OCI-M2 (cell line): ENCODE results near the gene CFLAR.
"Not testable (repeated sequence)": the region's sequence is repeated elsewhere in the genome, so short reads cannot be mapped to it uniquely, and the experiment has no call there.

Experiments used
- DNase-seq: peaks from one replicate; lab custom pipeline; 2025; ENCODE audit not compliant: unreplicated experiment; lab: John Stamatoyannopoulos, UW

Gene CFLAR

GRCh38 chr2:201174687-201175086 lies 58.7 kb downstream of the CFLAR start:
- DNase-seq: no peak

DNA sequence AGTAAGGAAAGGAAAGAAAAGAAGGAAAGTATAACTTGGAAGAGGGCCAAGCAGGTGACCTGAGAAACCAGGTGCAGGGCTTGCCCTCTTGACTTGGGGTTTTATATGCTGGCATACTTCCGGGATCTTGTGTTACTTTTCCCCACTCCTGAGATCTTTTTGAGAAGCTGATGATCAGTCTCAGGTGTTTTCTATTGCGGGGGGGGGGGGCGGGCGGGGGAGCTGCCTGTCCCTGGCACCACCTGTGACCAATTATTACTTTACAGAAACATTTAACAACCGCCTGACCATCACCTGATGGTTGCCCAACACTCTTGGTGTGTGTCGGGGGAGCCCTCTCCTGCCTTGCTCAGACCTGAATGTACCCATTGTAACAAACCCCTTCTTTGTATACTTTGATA lies 60.1 kb downstream of the CFLAR start:
- DNase-seq: no peak

DNA sequence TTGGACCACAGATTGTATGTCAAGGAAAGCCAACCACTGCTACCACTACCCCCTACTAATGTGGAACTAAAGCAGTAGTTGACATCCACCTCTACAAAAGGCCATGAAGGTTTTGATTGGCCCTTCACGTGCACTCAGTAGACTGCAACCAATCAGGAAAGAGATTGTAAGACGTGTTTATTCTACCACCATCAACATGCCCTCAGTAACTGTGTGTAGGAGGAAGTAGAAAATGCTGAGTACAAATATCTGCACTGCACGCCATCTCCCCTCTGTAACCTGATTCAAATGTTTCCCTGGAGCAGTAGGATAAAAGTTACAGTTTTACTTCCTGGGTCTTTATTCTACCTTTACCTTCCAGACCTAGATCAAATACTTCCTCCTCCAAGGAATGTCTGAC lies 64.0 kb downstream of the CFLAR start:
- no peak for DNase-seq

DNA sequence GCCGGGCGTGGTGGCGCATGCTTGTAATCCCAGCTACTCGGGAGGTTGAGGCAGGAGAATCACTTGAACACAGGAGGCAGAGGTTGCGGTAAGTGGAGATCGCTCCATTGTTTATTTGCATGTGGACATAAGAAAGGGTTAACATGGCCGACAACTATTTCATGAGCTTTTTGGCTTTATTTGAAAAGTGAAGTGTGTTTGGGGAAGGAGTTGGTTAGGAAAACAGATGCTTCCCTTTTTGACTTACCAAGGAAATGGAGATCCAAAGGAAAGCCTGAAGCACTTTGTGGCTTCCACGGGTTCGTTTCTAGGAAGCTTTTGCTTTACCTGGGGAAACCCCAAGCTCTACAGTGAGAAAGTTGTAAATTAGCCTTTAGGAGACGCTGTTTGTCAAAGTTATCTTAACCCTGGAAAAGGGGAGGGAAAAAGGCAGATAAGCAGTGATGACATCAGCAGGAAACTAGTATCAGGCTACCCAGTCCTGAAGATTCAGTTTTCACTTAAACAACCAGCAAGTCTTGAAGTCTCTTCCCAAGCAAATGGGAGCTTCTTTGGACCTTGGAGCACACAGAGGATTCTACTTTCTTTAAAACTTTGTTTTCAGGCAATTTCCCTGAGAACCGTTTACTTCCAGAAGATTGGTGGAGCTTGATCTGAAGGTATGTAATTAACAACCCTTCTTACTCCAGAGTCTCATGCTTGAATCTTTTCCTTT lies 66.8 kb downstream of the CFLAR start, which contains the start of gene CASP10:
Gene CASP10, plus strand, starts transcription at position 492 of the 715 bp plus-strand sequence. CDS start 2,637 bp downstream, outside the sequence.
- DNase-seq: peak; percentile 68

GRCh38 chr2:201183365-201183727 lies 67.4 kb downstream of the CFLAR start:
- no peak for DNase-seq

DNA sequence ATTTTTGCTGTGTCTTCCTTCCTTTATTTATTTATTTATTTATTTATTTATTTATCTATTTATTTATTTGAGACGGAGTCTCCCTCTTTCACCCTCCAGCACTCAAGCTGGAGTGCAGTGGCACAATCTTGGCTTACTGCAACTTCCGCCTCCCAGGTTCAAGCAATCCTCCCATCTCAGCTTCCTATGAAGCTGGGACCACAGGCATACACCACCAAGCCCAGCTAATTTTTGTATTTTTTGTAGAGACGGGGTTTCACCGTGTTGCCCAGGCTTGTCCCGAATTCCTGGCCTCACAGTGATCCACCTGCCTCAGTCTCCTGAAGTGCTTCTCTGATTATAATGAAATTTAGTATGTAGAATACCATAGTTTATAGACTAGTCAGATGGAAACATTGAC lies 67.9 kb downstream of the CFLAR start:
- not testable (repeated sequence) for DNase-seq

GRCh38 chr2:201184248-201184647 lies 68.3 kb downstream of the CFLAR start:
- DNase-seq: not testable (repeated sequence)

GRCh38 chr2:201185863-201186262 lies 69.9 kb downstream of the CFLAR start:
- no peak for DNase-seq

DNA sequence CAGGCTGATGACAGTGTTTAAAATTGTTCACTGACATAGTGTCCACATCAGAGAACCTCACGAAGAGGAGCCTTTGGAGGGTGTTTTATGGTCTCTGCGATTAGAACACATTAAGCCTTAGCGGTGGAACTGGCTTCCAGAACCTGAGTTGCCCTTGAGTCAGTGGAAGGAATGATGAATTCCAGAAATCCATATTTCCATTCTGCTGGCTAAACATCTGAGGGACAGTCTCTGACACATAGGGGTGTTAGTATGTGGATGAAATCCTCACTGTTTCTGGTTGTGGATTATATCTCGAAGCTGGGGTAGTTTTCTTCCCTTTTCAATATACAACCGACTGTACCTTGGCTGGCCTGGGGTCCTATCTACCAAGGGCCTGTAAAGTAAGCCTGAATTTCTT lies 71.0 kb downstream of the CFLAR start:
- no peak for DNase-seq

GRCh38 chr2:201188449-201188848 lies 72.5 kb downstream of the CFLAR start:
- no peak for DNase-seq

DNA sequence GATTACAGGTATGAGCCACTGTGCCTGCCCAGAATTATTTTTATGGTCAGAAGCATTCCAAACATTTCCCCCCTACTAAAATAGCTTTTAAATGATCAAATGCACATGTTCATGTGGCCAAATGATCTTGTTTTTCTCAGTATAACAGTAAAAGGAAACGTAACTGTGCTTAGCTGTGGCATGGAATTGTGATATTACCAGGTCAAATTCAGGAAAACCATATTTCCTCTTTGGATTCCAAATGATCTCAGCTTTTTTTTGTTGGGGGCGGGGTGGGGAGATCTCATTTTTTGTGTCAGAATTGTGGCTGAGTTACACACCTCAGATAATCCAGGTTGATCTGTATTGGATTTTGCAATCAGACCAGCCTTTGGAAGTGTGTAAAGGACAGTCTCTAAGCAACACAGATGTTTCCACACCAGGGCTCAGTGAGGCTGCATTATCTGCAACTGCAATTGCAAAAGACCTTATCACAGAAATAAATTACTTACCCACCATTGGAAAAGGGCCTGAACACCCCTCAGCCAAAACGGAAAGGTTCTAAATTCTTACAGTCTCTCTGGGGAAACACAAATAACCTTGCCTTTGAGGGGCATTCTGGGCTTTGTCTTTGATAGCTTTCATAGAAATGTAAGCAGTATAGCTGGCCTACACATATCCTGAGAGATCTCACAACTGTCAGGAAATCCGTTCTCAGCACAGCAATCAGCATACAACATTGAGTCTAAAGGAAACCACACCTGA lies 75.3 kb downstream of the CFLAR start:
- no peak for DNase-seq

DNA sequence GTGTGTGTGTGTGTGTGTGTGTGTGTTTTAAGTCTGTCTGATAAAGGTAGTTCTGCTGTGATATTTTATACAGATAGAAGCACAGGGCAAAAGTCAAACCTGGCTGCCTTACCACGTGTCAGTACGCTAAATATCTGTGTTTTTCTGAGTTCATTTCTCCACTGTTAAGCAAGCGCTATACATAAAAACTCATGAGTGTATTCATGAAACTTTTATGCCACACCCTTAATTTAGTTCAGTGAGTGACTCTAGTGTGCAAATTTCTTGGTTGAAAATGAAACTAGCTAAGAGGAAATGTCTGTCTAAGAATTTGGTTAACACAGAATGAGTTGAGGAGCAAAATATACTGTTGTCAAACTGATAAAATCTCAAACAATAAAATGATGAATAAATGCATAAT lies 78.1 kb downstream of the CFLAR start:
- no peak for DNase-seq

DNA sequence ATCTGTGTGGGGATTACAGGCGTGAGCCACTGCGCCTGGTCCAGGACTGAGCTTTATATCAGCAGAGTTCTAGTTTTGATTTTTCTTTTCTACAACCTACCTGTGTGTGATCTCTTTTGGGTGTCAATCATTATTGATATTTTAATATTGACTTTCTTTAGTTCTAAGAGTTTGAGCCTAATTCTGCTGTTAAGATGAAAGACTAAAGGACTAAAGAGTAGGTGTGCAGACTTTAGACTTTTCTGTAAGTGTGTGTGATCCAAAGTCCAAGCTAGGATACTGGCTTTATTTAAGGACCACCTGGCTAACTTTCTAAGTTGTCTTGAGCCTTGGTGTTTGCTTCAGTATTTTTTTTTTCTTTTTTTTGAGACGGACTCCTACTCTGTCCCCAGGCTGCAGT lies 79.4 kb downstream of the CFLAR start:
- no peak for DNase-seq

- no peak for DNase-seq
Measured at GRCh38 chr2:201196003-201196402, 80.0 kb downstream of the CFLAR start.

- DNase-seq: no peak
Measured at GRCh38 chr2:201196803-201197202, 80.8 kb downstream of the CFLAR start.

DNA sequence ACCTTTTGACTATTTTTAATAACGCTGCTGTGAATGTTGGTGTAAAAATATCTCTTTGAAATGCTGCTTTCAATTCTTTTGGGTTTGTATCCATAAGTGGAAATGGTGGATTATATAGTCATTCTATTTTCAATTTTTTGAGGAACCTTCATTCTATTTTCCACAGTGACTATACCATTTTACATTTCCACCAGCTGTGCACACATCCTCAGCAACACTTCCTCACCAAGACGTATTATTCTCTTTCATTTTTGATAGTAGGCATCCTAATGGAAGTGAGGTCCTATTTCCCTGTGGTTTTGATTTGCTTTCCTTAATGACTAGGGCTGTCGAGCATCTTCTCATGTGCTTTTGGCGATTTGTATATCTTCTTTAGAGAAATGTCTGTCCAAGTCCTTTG lies 81.8 kb downstream of the CFLAR start:
- no peak for DNase-seq

GRCh38 chr2:201199847-201200246 lies 83.9 kb downstream of the CFLAR start:
- DNase-seq: no peak

DNA sequence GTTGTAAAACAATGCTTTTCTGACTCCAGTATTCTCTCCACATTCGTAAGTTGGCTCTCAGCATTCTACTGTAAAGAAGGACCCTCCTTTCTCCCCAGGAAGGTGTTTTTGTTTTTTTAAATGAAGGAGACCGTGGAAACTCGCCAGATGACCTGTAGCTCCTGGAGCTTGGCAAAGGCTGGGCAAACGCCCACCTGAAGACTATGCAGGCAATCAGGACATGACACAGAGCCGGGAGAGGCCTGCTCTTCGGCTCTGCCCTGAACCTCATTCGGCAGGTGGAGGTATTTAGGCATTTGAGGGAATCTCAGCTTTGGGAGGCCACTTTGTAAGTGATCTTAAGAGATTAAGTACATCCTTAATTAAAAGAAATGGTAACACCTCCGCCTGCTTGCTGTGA lies 84.4 kb downstream of the CFLAR start:
- no peak for DNase-seq

GRCh38 chr2:201201371-201201770 lies 85.4 kb downstream of the CFLAR start:
- DNase-seq: no peak

GRCh38 chr2:201203916-201204654 lies 88.1 kb downstream of the CFLAR start:
- no peak for DNase-seq

GRCh38 chr2:201204655-201205514 lies 88.9 kb downstream of the CFLAR start:
- no peak for DNase-seq
